Activated CD4-positive, alpha-beta T cell treated with anti-CD3 and anti-CD28 coated beads for 48 hours (primary cell): ENCODE results near the gene KANSL1.
"Not testable (repeated sequence)": the region's sequence is repeated elsewhere in the genome, so short reads cannot be mapped to it uniquely, and the experiment has no call there.

Source experiments
- DNase-seq: peaks from one replicate; pipeline ENCODE4 v3.0.0-alpha.2; 2020

KANSL1 gene

GRCh38 chr17:46136820-46137219 lies 56.4 kb downstream of the KANSL1 start:
- DNase-seq, result no peak

- no peak for DNase-seq
These were observed 57.2 kb downstream of the KANSL1 start for GRCh38 chr17:46135879-46136563.

- no peak for DNase-seq
These were observed 58.0 kb downstream of the KANSL1 start for GRCh38 chr17:46135126-46135812.

GRCh38 chr17:46129302-46129701 lies 63.9 kb downstream of the KANSL1 start:
- DNase-seq, result no peak

- DNase-seq, result no peak
These were observed 64.8 kb downstream of the KANSL1 start for GRCh38 chr17:46128453-46128852.

- DNase-seq, result no peak
These were observed 65.7 kb downstream of the KANSL1 start for GRCh38 chr17:46127524-46127923.

GRCh38 chr17:46126840-46127239 lies 66.4 kb downstream of the KANSL1 start:
- no peak for DNase-seq

GRCh38 chr17:46125831-46126230 lies 67.4 kb downstream of the KANSL1 start:
- DNase-seq, result no peak

GRCh38 chr17:46124695-46125592 lies 68.3 kb downstream of the KANSL1 start:
- no peak for DNase-seq

GRCh38 chr17:46123607-46124006 lies 69.6 kb downstream of the KANSL1 start:
- DNase-seq, result no peak

GRCh38 chr17:46122486-46122871 lies 70.8 kb downstream of the KANSL1 start:
- no peak for DNase-seq

GRCh38 chr17:46121841-46122485 lies 71.3 kb downstream of the KANSL1 start:
- no peak for DNase-seq

- no peak for DNase-seq
These were observed 72.0 kb downstream of the KANSL1 start for GRCh38 chr17:46121165-46121764.

- DNase-seq, result no peak
These were observed 72.7 kb downstream of the KANSL1 start for GRCh38 chr17:46120537-46120936.

- no peak for DNase-seq
These were observed 73.2 kb downstream of the KANSL1 start for GRCh38 chr17:46120078-46120477.

- DNase-seq, result no peak
These were observed 74.3 kb downstream of the KANSL1 start for GRCh38 chr17:46118964-46119363.

GRCh38 chr17:46117850-46118696 lies 75.2 kb downstream of the KANSL1 start:
- no peak for DNase-seq

- no peak for DNase-seq
These were observed 76.1 kb downstream of the KANSL1 start for GRCh38 chr17:46117117-46117516.

- no peak for DNase-seq
These were observed 77.5 kb downstream of the KANSL1 start for GRCh38 chr17:46115699-46116098.

- DNase-seq, result not testable (repeated sequence)
These were observed 82.0 kb downstream of the KANSL1 start for GRCh38 chr17:46111236-46111635.

- DNase-seq, result no peak
These were observed 83.0 kb downstream of the KANSL1 start for GRCh38 chr17:46110219-46110618.
